HEK293 (cell line): ENCODE measurements around the gene OR56A1.

Experiments used
- ATF2 ChIP-seq: fragments of 450-650 bp; formaldehyde crosslinking; IDR thresholded peaks from 2 replicates; pipeline ENCODE4 v1.5.1; 2016; ENCODE audit warnings: missing biosample characterization, missing genetic modification characterization, low read depth
- CTCF ChIP-seq: fragments of 450-650 bp; formaldehyde crosslinking; IDR thresholded peaks from 2 replicates; pipeline ENCODE4 v1.5.1; 2016; ENCODE audit warnings: missing biosample characterization, missing genetic modification characterization
- ELK4 ChIP-seq: IDR thresholded peaks from 2 replicates; pipeline ENCODE4 v1.6.1; 2011; ENCODE audit warnings: mild to moderate bottlenecking, low read depth, low read length, borderline replicate concordance
- KLF16 ChIP-seq: fragments of 450-650 bp; formaldehyde crosslinking; IDR thresholded peaks from 2 replicates; pipeline ENCODE4 v1.5.1; 2017; ENCODE audit warnings: missing biosample characterization, missing genetic modification characterization
- PRDM1 ChIP-seq: fragments of 450-650 bp; formaldehyde crosslinking; IDR thresholded peaks from 2 replicates; pipeline ENCODE4; 2016; ENCODE audit warnings: missing biosample characterization, missing genetic modification characterization
- ZFP3 ChIP-seq: fragments of 450-650 bp; formaldehyde crosslinking; IDR thresholded peaks from 2 replicates; pipeline ENCODE4 v1.5.1; 2016; ENCODE audit warnings: low read depth, missing biosample characterization, missing genetic modification characterization
- ZNF24 ChIP-seq: fragments of 450-650 bp; formaldehyde crosslinking; IDR thresholded peaks from 2 replicates; pipeline ENCODE4 v1.5.1; 2016; ENCODE audit warnings: missing biosample characterization, missing genetic modification characterization
- ZNF433 ChIP-seq: fragments of 450-650 bp; formaldehyde crosslinking; IDR thresholded peaks from 2 replicates; pipeline ENCODE4 v1.5.1; 2016; ENCODE audit warnings: missing biosample characterization, missing genetic modification characterization, low read depth
- ZNF558 ChIP-seq: fragments of 450-650 bp; formaldehyde crosslinking; IDR thresholded peaks from 2 replicates; pipeline ENCODE4 v1.5.1; 2016; ENCODE audit warnings: missing biosample characterization, missing genetic modification characterization
- ZNF596 ChIP-seq: fragments of 450-650 bp; IDR thresholded peaks from 2 replicates; pipeline ENCODE4 v1.5.0; 2018; ENCODE audit warnings: missing biosample characterization, mild to moderate bottlenecking, missing genetic modification characterization, moderate library complexity
- ZNF830 ChIP-seq: fragments of 450-650 bp; IDR thresholded peaks from 2 replicates; pipeline ENCODE4 v1.5.0; 2018; ENCODE audit warnings: missing biosample characterization, missing genetic modification characterization, low read depth, mild to moderate bottlenecking, moderate library complexity

- TF ChIP-seq ZNF596 (tag by site-specific recombination) (no peak), KLF16 (tag by site-specific recombination) (no peak), ZNF558 (tag by site-specific recombination) (no peak), ATF2 (tag by site-specific recombination) (no peak), PRDM1 (tag by site-specific recombination) (no peak), CTCF (tag by site-specific recombination) (no peak), ZNF433 (tag by site-specific recombination) (no peak), ELK4 (no peak), ZFP3 (no peak), ZNF830 (tag by site-specific recombination) (no peak), ZNF24 (tag by site-specific recombination) (no peak)
These were observed 47.2 kb upstream of the OR56A1 start for GRCh38 chr11:6077723-6078122.
